ENCODE data around the gene LRRK1.

LRRK1 gene

GRCh38 chr15:101101676-101102075 lies 182.5 kb downstream of the LRRK1 start:
- TF ChIP-seq RAD21 (IDR thresholded peaks at IDR 0.05; ENCODE audit: low read depth) (no peak), FOXM1 (IDR thresholded peaks at IDR 0.05; ENCODE audit: borderline replicate concordance, low read depth) (no peak), CREB1 (IDR thresholded peaks at IDR 0.05; ENCODE audit: low read depth) (no peak), TEAD4 (IDR thresholded peaks at IDR 0.05) (no peak), ZBTB7A (IDR thresholded peaks at IDR 0.05; ENCODE audit: low read depth) (no peak), NFIC (IDR thresholded peaks at IDR 0.05) (no peak), EP300 (IDR thresholded peaks at IDR 0.05; ENCODE audit: borderline replicate concordance) (no peak), REST (IDR thresholded peaks at IDR 0.05; ENCODE audit: low read depth) (no peak)

GRCh38 chr15:101102746-101103145 lies 183.6 kb downstream of the LRRK1 start:
- TF ChIP-seq USF1 (IDR thresholded peaks at IDR 0.05) (no peak), REST (IDR thresholded peaks at IDR 0.05; ENCODE audit: low read depth) (no peak), MAX (IDR thresholded peaks at IDR 0.05) (no peak), TEAD4 (IDR thresholded peaks at IDR 0.05) (no peak), TCF12 (IDR thresholded peaks at IDR 0.05; ENCODE audit: low read depth) (no peak), RAD21 (IDR thresholded peaks at IDR 0.05; ENCODE audit: low read depth) (no peak), NFIC (IDR thresholded peaks at IDR 0.05) (no peak), ZBTB7A (IDR thresholded peaks at IDR 0.05; ENCODE audit: low read depth) (no peak), EP300 (IDR thresholded peaks at IDR 0.05; ENCODE audit: borderline replicate concordance) (no peak)

GRCh38 chr15:101103598-101103997 lies 184.4 kb downstream of the LRRK1 start:
- no peak for TF ChIP-seq EP300 (IDR thresholded peaks at IDR 0.05; ENCODE audit: borderline replicate concordance)

- TF ChIP-seq ZBTB7A (IDR thresholded peaks at IDR 0.05; ENCODE audit: low read depth) = no peak
- no peak for TF ChIP-seq RAD21 (IDR thresholded peaks at IDR 0.05; ENCODE audit: low read depth)
- TF ChIP-seq NFIC (IDR thresholded peaks at IDR 0.05) = no peak
- TF ChIP-seq FOXM1 (IDR thresholded peaks at IDR 0.05; ENCODE audit: borderline replicate concordance, low read depth) = no peak
These were observed 185.0 kb downstream of the LRRK1 start for GRCh38 chr15:101104141-101104540.

GRCh38 chr15:101105059-101105891 lies 186.1 kb downstream of the LRRK1 start:
- TF ChIP-seq EP300 (IDR thresholded peaks at IDR 0.05; ENCODE audit: borderline replicate concordance) (no peak), ZBTB7A (IDR thresholded peaks at IDR 0.05; ENCODE audit: low read depth) (no peak), TEAD4 (IDR thresholded peaks at IDR 0.05) (no peak)

- TF ChIP-seq CEBPB (IDR thresholded peaks at IDR 0.05) (no peak), TCF12 (IDR thresholded peaks at IDR 0.05; ENCODE audit: low read depth) (no peak), TAF1 (IDR thresholded peaks at IDR 0.05; ENCODE audit: low read depth) (no peak), MAX (IDR thresholded peaks at IDR 0.05) (no peak), NFIC (IDR thresholded peaks at IDR 0.05) (no peak), ZBTB7A (IDR thresholded peaks at IDR 0.05; ENCODE audit: low read depth) (no peak), YY1 (IDR thresholded peaks at IDR 0.05; ENCODE audit: low read depth) (no peak), RAD21 (IDR thresholded peaks at IDR 0.05; ENCODE audit: low read depth) (no peak), EP300 (IDR thresholded peaks at IDR 0.05; ENCODE audit: borderline replicate concordance) (no peak), CREB1 (IDR thresholded peaks at IDR 0.05; ENCODE audit: low read depth) (no peak), USF1 (IDR thresholded peaks at IDR 0.05) (no peak), FOXM1 (IDR thresholded peaks at IDR 0.05; ENCODE audit: borderline replicate concordance, low read depth) (no peak), EGR1 (IDR thresholded peaks at IDR 0.05) (no peak), REST (IDR thresholded peaks at IDR 0.05; ENCODE audit: low read depth) (no peak), TEAD4 (IDR thresholded peaks at IDR 0.05) (no peak)
These were observed 187.9 kb downstream of the LRRK1 start for GRCh38 chr15:101107101-101107500.
